Brain pericyte (primary cell): ENCODE results near the gene LRIT2.

Experiments
- DNase-seq: peaks from one replicate; pipeline ENCODE4 v3.0.0-alpha.2; 2012; ENCODE audit warnings: low read depth, low spot score

The LRIT2 gene, protein sequence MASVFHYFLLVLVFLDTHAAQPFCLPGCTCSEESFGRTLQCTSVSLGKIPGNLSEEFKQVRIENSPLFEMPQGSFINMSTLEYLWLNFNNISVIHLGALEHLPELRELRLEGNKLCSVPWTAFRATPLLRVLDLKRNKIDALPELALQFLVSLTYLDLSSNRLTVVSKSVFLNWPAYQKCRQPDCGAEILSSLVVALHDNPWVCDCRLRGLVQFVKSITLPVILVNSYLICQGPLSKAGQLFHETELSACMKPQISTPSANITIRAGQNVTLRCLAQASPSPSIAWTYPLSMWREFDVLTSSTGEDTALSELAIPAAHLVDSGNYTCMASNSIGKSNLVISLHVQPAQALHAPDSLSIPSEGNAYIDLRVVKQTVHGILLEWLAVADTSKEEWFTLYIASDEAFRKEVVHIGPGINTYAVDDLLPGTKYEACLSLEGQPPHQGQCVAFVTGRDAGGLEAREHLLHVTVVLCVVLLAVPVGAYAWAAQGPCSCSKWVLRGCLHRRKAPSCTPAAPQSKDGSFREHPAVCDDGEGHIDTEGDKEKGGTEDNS

GRCh38 chr10:84225427-84226173 is at the start of gene LRIT2:
Gene LRIT2 (minus strand): TSS chr10:84225544. CDS start chr10:84225520, 24 bp downstream.
- no peak for DNase-seq

DNA sequence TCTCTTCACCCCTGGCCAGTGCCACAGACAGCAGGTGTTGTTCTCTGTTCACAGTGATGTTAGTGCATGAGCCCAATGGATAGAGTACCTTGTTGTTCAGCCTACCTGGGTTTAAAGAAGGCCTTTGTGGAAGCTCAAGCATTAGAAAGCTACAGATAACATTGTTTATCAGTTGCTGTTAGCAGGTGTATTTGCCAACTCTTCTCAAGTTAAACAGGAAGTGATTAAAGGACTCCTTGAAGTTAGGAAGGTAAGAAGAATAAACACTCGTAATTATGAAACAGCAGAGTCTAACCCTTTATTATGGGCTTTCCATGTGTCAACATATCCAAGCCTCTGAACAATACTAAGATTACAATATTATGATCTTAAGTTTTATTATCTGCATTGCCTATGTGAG is 45.4 kb upstream of the LRIT2 start:
- DNase-seq, result no peak

- DNase-seq, result no peak
Measured at GRCh38 chr10:84269773-84270172, 44.4 kb upstream of the LRIT2 start.

DNA sequence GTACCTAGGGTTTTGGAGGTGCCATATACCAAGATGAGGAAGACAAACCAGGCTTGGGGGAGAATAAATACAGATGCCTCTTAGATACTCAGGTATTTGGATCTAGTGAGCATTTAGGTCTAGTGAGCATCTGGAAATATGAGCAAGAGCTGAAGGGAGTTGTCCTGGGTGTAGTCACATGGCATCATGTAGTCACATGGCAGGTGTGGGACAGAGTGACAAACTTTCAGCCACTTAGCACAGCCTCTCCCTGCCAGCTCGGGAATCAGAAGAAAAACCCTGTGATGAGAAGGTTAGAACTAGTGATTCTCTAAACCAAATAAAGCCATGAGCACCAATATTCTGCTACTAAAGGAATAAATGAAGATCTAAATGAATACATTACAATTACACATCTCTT is 43.8 kb upstream of the LRIT2 start:
- no peak for DNase-seq

DNA sequence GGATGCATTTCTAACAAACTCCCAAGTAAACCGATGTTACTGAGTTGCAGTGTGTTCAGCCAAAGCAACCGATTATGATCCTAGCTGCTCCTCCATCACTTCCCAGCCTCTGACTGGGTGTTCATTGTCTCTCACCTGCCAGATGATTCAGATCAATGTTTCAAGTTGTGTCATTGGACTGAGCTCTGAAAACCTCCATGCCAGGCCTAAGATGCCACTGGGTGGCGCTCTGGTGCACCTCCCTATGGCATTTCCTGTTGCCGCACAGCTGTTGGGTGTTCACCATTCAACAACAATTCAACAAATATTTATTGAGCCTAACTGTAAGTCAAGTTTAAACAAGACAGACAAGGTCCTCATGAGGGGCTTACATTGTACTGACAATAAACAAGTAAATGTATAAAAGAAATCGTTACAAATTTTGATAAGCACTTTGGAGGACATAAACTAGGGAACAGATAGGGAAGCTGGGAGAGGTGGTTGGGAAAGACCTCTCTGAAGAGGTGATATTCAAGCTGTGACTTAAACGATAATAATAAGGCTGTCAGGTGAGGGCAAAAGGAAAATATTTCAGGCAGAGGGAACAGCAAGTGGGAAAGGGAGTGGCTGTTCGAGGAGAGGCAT is 42.3 kb upstream of the LRIT2 start:
- DNase-seq, result no peak

GRCh38 chr10:84265418-84265817 is 40.1 kb upstream of the LRIT2 start:
- no peak for DNase-seq

DNA sequence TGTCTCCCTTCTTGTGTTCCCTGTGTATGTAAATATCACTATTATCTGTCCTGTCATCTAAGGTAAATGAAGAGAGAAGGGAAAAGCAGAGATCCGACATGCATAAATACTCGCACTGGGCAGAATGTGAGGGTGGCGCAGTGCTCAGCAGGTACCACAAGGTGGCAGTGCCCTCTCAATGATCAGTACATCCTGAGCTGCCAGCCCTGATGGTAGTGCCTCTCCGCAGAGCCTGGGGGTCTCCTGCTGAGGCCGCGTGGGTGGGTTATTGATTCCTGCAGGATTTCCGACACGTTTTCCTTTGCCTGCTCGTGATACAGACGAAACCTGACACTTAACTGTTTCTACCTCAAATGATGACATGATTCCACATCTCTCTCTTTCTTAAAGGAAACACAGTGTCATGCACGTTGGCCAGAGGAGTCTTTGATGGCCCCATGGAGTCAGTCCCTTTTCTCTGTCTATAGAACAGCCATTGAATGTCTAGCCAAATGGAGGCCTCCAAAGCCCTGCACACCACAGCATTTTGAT is 39.3 kb upstream of the LRIT2 start:
- DNase-seq, result peak; percentile 37

GRCh38 chr10:84263716-84264115 is 38.4 kb upstream of the LRIT2 start:
- no peak for DNase-seq

DNA sequence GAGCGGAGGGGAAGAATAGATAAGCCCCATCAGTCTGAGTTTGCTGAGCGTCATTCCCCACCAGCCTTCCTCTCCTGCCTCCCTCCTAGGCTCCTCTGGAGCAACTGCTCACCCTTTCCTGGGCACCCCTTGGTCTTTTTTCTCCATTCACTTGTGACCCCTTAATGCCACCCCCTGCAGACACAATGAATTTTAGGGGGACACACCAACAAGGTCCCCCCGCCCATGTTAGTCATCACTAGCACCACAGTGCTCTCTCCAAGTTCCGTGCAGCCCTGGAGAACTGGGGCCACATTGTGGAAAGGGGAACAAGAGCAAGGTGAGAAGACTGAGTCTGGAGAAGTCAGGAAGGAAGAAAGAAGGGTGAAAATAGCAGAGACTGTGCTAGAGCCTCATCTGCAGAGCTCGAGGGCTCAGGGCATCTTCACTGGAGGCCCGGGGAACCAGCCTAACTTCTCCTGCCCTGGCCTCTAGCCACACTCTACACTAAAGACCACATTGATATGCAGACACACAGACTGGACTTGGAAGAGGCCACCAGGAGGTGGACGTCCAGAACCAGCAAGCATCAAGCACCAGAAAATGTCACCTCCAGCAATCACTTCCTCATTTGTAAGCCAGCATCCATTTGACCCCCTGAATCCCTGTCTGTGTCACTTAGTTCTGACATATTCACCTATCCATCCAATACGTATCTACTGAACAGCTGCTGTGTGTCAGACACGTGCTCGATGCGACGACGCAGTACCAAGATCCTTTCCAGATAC is 37.0 kb upstream of the LRIT2 start:
- DNase-seq, result no peak

DNA sequence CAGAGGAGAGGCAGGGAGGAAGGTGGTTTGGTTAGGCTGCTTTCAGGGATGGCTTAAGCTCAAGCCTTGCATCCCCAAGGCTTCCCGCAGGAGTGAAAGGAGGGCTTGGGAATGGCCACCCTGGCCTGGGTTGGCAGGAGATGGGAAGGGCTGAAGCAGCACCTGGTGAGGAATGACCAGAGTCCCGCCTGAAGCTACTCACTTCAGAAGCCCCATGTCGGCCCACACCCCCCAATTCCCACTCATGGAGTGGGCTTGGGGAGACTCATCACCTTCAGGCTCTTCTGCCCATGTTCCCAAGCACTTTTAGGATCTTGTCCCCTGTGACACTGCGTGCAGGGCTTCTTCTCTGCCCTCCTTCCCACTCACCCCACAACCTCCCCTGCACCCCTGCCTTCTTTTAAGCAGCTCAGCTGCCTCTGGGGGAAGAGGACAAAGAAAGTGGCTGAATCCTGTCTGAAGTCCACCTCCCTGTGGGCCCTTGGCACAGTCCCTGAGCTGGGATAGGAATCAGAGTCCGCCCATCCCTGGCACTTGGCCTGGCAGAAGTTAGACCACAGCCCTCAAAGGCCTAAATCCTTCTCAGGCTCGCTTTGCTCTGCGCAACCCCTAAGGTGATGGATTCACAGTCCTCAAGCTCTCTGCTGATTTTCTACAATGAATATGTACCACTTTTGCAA is 36.0 kb upstream of the LRIT2 start:
- no peak for DNase-seq

DNA sequence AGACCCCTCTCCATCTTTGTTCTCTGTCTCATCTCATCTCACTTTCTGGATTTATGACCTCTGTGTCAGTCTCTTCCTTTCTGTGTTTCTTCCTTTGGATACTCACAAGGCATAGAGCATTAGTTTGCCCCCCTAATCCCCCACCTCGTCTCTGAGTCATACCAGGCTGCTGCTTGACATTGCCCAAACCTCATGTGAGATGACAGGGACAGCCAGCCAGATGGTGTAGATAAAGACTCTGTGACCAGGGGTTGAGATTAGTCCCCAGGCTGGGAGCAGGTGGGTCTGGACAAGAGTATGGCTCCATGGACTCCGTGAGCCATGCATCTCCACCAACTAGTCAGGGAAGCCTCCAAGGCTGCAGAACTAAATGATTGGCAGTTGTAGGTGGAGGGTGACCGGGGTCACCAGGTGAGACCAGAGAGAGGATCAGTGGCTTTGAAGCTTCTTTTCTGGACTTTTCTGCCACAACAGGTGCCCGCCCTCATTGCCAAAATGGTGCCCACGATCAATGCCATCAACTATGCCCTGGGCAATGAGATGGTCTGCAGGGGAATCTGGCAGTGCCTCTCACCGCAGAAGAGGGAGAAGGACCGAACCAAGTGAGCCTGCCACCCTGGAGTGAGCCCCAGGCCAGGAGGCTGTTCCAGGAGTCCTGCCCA is 32.8 kb upstream of the LRIT2 start:
- DNase-seq, result no peak

GRCh38 chr10:84257343-84258020 is 32.1 kb upstream of the LRIT2 start:
- DNase-seq, result no peak

- no peak for DNase-seq
Measured at GRCh38 chr10:84256510-84257342, 31.4 kb upstream of the LRIT2 start.

DNA sequence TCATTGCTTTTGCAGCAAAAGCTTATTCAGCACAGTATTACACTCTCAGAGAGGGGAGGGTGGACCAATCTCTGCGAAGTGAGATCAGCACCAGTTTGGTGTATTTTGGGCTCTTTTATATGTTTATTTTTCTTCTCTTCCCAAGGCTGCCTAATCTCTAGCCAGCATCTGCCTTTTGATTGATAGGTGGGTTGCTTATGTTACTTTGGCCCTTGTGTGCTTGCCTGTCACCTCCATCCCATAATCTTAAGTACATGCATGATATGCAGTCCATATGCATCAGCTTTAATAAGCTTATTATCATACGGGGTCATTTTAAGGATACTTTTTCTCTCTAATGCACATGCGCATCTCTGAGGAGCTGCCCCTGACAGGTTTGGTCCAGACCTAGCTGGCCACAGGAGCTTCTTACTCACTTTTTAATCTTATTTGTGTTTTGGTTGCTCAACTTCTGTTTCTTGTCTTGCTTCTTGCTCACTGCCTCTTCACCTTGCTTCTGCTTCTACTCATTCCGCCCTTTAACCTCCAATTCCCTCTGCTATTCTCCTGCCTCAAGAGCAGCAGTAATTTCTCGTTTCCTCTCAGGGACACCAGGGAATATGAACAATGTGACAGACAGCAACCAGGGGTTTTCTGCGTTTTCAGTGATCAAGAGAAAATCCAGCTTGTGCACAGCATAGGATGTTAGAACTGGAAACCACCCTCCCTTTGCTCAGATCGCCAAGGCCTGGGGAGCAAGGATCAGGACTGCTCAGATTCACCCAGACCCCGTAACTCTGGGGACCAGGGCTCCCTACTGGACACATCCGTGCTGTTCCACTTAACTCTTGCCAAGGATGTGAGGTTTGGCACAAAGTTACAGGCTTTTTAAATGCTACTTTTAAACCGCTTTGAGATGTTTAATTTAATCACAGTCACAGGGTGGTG is 29.5 kb upstream of the LRIT2 start:
- no peak for DNase-seq

DNA sequence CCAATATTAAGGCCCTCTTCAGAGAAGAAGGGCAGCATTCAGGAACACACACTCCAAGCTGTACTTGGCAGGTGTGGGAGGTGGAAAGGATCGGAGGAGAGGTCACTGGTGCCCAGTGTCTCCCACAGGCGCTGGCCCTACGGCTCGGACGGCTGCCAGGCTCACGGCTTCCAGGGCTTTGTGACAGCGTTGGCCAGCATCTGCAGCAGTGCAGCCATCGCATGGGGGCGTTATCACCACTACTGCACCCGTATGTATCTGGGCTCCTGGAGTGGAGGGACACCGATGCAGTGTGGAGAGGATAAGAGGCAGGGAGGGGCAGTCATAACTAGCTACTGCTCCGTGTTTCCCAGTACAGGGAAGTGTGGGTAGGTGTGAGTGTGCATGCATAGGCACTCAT is 23.4 kb upstream of the LRIT2 start:
- DNase-seq, result no peak

DNA sequence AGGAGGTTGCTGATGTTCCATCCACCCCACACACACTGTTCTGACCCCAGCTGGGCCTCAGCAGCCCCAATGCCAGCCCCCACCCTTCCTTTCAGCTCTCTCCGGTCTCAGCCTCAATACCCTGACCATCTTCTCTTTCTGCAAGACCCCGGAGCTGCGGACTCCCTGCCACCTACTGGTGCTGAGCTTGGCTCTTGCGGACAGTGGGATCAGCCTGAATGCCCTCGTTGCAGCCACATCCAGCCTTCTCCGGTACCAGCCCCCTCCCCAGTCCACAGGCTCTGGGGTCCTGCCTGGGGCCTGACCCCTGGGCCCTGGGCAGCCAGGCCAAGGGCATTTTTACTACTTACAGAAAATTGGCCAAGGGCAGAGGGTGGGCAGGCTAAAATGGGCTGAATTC is 22.2 kb upstream of the LRIT2 start:
- DNase-seq, result no peak

DNA sequence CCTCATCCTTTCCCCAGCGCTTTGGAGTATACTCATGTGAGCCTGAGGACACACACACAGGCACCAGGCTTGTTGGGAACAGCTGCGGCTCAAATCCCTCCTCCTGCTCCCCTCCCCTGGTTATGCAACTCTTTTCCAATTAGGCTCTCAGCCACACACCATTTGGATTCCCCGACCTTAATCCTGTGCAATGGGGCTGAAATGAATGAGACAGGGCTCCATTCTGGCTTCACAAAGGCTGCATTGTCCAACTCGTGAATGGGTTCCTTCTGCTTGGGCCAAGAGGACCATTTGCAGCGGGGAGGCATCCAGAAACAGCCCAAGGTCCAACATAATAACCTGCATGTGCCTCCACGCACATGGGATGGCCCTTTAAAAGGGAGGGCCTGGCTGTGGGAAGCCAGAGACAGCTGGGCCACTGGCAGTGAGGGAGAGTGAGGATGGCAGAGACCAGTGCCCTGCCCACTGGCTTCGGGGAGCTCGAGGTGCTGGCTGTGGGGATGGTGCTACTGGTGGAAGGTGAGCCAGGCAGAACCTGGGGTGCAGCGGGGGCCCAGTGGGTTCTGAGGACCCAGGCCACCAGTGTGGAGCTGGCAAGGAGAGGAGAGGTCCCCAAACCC is 19.4 kb upstream of the LRIT2 start, which contains the start of gene RGR:
Gene RGR (plus strand): TSS at position 403 of the 620 bp plus-strand sequence. CDS start 38 bp downstream, at position 441.
- DNase-seq, result no peak
